SK-N-MC (cell line): ENCODE measurements around the gene COPB2.

Source experiments
- EZH2 ChIP-seq: fragments of 200-600 bp; sonication (generic); IDR thresholded peaks from one replicate; pipeline ENCODE4 v1.6.1; 2017; ENCODE audit warnings: antibody characterized with exemption
- FOXP2 ChIP-seq: optimal IDR thresholded peaks from 2 replicates; pipeline ENCODE3; 2011; ENCODE audit warnings: mild to moderate bottlenecking, moderate library complexity; ENCODE audit not compliant: insufficient read depth; ENCODE audit errors: extremely low read length, control extremely low read depth
- POLR2AphosphoS5 ChIP-seq: IDR thresholded peaks from 2 replicates; pipeline ENCODE4 v1.6.1; 2012; ENCODE audit warnings: mild to moderate bottlenecking, low read depth, low read length, borderline replicate concordance

DNA sequence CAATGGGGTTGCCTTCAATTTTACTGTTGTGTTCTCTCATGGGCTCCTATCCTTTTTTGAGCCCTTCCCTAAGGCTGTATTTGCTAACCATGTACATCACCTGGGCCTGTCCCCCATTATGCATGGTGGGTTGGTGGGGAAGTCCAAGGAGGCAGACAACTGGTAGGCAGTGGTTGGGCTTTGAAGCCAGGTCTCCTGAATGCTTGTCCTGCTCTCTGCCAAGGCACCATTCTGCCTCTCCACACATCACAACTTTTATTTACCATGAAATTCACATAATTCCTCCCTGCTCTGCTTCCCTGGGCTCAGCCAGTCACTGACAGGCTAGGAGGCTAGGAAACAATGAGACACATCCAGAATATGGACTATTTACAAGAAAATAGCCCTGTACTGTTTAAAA lies 41.0 kb upstream of the COPB2 start:
- no peak for TF ChIP-seq POLR2AphosphoS5
- TF ChIP-seq EZH2, result no peak
- TF ChIP-seq FOXP2, result no peak
